Erythroblast (primary cell): ENCODE results near the gene ARID1B.

Source experiments
- DNase-seq, 2 experiments: peaks; one replicate each; lab custom pipeline; 2025; lab: John Stamatoyannopoulos, UW
- GATA1 ChIP-seq: IDR thresholded peaks from 2 replicates; pipeline ENCODE4 v1.6.1; 2011; ENCODE audit warnings: low read depth, mild to moderate bottlenecking, control low read depth, low read length, moderate library complexity
- POLR2A ChIP-seq: IDR thresholded peaks from 2 replicates; pipeline ENCODE4 v1.6.1; 2011; ENCODE audit warnings: mild to moderate bottlenecking, low read length

Gene ARID1B

DNA sequence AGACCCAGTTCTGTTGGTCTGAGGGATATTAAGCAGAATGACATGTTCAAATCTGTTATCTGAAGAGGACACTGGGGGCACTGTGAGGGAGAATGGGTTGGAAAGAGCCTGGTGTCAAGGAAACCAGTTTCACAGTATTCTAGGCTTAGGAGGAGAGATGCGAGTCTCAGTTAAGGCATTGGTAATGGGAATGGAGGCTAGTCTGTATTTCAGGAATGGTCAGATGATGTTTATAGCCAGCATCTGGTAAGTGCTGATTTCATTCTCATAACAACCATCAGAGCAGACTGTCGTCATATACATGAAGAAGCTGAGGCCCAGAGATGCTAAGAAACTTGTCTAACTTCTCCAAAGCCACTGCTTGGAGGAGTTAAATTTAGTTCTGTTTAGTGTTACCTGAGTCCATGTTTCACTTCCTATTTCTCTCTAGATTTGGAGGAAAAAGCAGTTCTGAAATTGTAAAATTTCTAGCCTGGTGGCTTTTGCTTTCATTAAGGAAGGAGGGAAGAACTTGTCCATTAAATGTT lies 242.0 kb downstream of the ARID1B start:
- TF ChIP-seq GATA1 (no peak), POLR2A (no peak)
- peak; percentile 60 to 64 for DNase-seq

DNA sequence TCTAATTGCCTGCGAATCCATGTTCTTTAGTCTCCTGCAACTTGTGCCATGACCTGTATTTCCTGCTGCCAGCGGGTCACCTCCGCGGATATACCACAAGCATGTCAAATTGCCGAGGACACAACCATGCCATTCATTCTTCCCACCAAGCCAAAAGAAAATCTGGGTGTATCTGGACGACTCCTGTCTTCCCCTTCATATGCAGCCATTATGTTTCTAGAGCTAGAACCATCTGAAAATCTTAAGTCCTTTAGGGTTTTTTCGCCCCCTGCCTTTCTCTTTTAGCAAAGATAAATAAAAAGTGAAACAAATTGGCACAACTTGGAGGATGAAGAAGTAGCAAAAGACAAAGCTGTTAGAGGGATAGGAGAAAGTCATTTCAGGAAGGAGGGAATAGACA lies 242.6 kb downstream of the ARID1B start:
- TF ChIP-seq GATA1 (no peak), POLR2A (no peak)
- DNase-seq: peak; percentile 49 to 61

DNA sequence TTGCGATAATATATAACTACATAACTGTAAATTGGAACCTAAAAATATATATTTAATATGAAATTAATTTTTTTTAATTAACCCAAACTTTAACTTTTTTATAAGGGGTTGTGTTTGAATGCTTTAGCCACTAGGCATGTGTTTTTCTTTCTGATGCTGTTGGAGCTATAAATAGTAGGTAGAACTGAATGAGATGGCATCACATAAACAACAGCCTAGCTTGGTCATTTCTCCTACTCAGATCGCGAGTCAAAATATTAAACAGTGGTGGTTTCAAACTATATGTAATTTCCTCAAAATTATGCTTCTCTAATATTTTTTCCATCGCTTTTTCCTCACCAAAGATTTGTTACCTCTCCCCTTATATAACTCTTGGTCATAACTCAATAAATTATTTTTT lies 243.2 kb downstream of the ARID1B start:
- no peak for TF ChIP-seq POLR2A
- no peak for TF ChIP-seq GATA1

DNA sequence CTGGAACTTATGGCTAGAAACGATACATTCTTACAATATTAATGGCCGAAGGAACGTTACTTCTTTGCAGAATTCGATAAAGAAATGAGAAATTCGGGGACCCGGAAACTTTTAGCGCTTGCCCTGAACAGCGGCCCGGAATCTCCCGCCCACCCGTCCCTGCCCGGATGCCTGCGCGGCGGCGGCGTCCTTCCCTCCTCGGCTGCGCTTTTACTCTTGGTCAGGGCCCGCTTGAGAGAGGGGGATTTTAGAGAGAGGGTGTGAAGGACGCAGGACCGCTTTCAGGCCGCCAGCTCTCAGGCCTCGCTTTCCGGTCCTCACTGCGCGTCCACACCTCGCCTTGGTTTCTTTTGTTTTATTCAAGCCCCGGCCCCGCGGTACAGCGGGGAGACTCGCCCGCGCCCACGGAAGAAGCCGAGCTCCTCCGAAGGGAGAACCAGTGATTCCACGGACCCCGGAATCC lies 243.7 kb downstream of the ARID1B start:
- no peak for TF ChIP-seq GATA1
- TF ChIP-seq POLR2A: no peak
- peak; percentile 82 to 87 for DNase-seq

More for the DNA sequence above, 243.2 kb downstream of the ARID1B start:
- peak; percentile 54 to 74 for DNase-seq

DNA sequence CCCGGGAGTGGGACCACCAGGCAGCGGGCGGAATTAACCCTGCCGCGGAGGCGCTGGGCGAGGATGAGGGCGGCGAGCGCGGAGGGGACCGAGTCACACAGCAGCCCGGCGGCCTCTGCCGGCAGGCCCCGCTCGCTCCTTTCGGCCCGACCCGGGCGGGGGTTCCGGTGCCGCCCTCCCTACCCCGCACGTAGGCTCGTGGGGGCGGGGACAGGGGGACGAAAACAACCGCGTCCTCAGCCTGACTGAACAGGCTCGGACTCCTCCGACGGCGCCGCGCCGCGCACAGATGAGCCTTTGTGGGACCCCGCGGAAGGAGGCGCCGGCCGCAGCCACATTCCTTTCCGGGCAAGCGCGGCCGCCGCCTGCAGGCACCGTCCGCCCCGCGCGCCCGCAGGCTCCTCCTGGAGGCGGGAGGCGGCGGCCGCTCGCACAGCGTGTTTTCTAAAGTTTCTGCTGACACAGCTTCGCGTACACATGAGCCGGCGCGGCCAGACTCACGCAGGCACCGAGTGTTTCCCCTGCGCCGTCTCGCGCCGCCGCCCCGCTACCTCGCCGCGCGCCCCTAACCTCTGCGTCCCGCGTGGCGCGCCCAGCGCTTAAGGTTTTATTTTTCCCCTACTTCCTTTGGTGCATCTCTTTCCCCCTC lies 244.3 kb downstream of the ARID1B start:
- DNase-seq: peak; percentile 90 to 95
- peak; percentile 92 for TF ChIP-seq POLR2A
- no peak for TF ChIP-seq GATA1

DNA sequence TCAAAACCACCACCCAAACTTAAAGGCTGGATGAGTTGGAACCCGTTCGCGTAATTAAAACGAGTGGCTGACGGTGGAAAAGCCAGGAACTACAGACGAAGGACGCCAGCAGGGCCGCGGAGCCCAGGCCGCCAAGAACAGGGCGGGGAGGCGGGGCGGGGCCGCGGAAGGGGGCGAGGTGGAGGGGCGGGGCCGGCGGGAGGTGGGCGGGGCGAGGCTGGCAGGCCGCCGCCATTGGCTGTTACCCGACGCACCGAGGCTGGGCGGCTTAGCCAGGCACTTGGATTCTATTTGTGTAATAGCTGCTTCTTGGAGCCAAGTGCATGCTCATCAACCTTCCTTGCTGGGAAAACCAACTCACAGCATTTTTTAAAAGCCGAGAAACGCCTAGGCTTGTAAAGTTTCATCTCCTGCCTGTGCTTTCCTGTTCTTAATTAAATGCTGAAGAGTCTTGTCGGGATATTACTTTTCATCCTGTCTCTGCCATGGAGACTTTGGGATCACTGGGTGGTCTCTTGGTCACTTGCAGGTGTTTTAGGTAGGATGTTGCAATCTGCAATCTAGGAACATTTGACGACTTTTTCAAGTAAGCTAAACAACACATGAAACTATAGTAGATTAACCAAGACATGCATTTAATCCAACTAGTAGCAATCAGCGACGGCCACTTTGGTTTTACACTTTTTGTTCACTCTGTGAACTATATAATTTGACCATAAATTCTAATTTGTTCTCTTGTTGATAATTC lies 245.0 kb downstream of the ARID1B start:
- DNase-seq: peak; percentile 89 to 95
- TF ChIP-seq GATA1 (no peak), POLR2A (no peak)

DNA sequence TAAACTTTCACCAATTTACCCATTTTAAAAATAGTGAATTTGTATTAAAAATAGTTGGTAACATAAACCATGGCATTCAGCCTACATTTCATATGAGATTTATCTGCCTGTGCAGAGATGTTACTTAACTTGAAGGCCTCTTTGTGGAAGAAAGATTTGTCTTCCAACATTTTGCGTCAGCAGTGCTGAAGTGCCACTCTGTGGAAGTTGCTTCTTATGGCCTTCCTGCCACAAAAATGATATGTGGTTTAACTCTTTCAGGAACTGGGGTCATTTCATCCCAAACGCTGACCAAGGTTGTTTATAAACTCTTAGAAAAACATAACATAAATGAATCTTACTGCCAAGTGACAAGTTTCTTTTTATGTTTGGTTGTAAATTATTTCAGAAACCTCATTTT lies 246.8 kb downstream of the ARID1B start:
- TF ChIP-seq GATA1: no peak
- no peak for DNase-seq

DNA sequence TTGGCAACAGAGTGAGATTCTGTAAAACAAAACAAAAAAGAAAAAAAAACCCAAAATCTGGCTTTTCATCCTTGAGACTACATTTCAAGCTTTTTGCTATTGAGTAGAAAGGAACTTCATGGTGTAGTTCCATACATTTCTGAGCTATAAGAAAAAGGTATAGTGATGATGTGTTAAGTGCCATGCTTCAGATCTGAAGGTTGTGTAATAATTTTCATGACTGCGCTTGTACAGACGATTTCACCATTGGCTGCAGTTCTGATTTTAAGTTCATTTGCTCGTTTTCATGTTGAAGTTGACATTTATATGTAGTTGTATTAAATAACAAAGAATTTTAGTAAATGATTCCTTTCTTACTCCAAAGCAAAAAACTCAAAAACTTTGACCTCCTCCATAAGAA lies 247.6 kb downstream of the ARID1B start:
- TF ChIP-seq POLR2A: no peak
- TF ChIP-seq GATA1: no peak
- no peak for DNase-seq

DNA sequence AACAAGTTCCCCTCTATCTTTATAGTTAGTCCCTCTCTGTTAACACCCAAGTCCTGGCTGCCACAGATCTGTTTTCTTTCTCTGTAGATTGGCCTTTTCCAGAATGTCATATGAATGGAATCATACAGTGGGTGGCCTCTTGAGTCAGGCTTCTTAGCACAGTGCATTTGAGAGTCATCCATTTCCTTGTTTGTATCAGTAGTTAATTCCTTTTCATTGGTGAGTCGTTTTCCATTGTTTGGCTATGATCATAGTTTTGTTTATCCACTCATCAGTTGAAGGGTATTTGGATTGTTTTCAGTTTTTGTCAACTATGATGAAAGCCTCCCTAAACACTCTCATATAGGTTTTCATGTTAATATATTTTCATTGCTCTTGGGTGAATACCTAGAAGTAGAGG lies 248.3 kb downstream of the ARID1B start:
- DNase-seq: no peak
- TF ChIP-seq POLR2A: no peak
- TF ChIP-seq GATA1: no peak

DNA sequence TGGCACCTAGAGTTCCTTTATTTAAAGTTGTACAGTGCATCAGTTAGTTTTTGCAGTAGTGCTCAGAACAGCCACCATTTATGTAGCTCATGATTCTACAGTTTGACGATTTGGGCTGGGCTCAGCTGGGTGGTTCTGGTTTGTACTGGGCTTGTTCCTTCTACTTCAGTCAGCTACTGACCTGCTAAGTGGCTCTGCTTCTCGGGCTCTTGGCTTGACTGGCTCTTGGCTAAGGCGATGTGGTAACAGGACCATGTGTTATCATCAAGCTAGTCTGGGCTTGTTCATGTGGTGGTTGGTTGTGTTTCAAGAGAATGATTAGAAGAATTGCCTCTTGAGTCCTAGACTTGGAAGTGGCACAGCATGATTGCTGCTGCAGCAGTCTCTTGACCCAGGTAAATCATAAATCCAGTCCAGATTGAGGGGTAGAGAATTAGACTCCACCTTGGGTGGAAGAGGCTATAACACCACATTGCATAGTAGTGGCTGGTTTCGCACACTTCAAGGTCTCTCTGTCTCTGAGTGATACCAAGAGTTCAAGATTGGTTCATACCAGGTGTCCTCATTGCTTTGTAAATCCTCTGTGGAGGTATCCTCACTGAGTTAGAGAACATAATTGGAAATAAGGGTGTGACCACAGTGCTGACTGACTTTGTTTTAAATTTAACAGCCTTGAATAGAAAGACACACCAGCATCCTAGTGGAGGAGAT lies 253.0 kb downstream of the ARID1B start:
- no peak for DNase-seq
- TF ChIP-seq POLR2A (no peak), GATA1 (no peak)

DNA sequence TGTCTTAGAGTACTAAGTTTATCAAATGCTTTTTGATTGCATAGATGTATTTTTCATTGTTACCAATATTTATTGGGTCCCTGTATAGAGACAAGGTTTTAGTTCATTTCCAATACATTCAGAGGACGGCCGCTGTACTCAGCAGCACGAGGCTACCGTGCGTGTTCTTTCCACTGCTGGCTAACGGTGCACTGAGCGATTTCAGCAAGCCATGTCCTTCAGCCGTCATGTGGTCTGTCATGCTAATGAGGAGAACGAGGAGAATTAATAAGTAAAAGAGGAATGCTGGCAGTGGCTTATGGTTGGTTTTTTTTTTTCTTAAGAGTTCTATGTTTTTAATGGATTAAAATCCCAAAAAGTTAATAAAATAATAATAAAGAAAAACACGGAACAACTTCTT lies 253.6 kb downstream of the ARID1B start:
- DNase-seq: no peak
- TF ChIP-seq GATA1: no peak
- no peak for TF ChIP-seq POLR2A

DNA sequence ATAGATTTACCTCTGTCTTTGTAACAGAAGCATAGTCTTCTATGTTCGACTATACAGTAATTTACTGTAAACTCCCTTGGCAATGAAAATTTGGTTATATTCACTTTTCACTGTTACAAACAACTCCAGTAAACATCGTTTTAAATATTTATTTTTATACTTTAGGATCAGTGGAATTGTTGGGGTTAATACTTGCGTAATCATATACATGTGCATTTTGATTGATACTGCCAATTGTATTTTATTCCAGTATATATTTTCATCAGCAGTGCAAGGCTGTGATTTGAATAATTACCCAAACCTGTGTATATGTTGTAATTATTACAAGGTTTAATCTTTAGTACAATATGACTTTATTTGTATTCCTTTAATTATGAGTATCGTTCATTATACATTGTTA lies 255.7 kb downstream of the ARID1B start:
- no peak for DNase-seq
- no peak for TF ChIP-seq POLR2A
- no peak for TF ChIP-seq GATA1

DNA sequence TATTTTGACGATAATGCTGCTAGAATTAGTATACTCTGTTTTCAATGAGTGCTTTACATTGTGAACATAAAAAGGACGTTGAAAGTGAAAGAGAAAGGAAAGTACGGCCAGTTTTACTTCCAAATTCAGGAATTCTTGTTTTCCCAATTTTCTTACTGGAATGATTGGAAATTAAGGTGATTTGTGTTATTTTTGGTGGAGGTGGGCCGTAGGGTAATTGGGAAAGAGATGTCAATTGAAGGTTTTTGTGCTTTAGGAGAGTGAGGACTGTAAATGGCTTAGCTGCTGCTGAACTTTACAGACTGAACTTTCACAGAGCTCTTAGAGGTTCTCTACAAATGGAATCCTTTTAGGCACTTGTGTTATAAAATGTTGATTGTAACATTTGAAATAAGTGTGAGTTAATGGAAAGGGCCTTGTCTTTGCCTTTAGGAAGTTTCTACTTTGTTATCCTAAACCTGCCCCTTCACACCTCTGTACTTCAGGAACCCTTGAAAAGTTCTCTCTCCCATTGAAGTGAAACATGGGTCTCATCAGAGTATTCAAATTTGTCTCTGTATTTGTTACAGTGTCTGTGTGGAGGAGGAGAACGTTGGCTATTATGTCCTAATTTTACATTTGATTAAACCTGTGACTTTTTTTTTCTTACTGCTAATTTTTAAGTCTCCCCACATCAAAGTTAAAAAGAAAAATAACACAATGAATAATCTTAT lies 256.4 kb downstream of the ARID1B start:
- peak; percentile 23 to 50 for DNase-seq
- TF ChIP-seq GATA1: no peak
- no peak for TF ChIP-seq POLR2A
